Thyroid gland (tissue), 4 donors: Measurements from ENCODE around the gene KLHL25.
A peak's percentile ranks its signal among the peaks of the same experiment; 100 is the strongest.

ENCODE experiments used
- POLR2A ChIP-seq, 2 donors: fragments of 450-650 bp; IDR thresholded peaks; one replicate each; pipeline ENCODE4 v1.6.1; 2017; ENCODE audit warnings: antibody characterized with exemption in 2 of 2, mild to moderate bottlenecking in 2 of 2, moderate library complexity in 1 of 2
- TF ChIP-seq, protein P1 (sequence below), 6 experiments: fragments of 200-600 bp in 3 of 6; fragments of 450-650 bp in 3 of 6; sonication (generic) in 3 of 6; IDR thresholded peaks; one replicate each; pipeline ENCODE4 v1.5.1; 2016 to 2019; ENCODE audit warnings: antibody characterized with exemption in 6 of 6, mild to moderate bottlenecking in 2 of 6, inconsistent platforms in 1 of 6, moderate library complexity in 1 of 6

DNA sequence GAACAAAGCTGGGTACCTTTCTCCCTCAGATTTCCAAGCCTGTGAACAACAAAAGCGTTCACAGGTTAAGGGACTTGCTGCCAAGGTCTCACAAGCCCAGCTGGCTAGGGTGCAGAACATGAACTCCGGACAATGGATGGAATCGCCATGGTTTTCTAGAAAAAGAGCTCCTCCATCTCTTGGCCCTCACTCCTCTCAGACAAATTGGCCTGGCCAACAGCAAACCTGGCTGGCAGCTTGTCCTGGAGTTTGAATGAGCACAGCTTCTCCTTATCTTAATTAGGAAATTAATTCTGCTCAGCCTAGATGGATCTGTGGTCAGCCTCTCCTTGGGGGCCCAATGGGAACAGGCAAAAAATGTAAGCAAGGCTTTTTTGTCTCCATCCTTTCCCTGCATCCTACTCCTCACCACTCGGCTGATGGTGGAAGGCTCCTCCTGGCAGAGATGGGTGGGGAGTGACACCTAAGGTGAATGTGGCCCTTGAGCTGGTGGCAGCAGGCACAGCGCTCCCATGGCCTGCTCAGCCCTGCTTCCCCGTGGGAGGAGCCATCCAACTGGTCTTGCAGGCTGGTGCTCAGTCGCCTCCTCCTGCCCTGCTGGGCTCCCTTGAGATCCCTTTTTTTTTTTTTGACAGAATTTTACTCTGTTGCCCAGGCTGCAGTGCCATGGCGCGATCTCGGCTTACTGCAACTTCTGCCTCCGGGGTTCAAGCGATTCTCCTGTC, 5.8 kb downstream of the KLHL25 start:
- TF ChIP-seq, protein P1, sequence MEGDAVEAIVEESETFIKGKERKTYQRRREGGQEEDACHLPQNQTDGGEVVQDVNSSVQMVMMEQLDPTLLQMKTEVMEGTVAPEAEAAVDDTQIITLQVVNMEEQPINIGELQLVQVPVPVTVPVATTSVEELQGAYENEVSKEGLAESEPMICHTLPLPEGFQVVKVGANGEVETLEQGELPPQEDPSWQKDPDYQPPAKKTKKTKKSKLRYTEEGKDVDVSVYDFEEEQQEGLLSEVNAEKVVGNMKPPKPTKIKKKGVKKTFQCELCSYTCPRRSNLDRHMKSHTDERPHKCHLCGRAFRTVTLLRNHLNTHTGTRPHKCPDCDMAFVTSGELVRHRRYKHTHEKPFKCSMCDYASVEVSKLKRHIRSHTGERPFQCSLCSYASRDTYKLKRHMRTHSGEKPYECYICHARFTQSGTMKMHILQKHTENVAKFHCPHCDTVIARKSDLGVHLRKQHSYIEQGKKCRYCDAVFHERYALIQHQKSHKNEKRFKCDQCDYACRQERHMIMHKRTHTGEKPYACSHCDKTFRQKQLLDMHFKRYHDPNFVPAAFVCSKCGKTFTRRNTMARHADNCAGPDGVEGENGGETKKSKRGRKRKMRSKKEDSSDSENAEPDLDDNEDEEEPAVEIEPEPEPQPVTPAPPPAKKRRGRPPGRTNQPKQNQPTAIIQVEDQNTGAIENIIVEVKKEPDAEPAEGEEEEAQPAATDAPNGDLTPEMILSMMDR (IDR thresholded peaks at IDR 0.05) = peak in 1 of 6 experiments; percentile 32
- no peak for TF ChIP-seq POLR2A (IDR thresholded peaks at IDR 0.05)
